Erythroblast (primary cell): ENCODE data around the gene NT5DC2.

Source experiments
- GATA1 ChIP-seq: IDR thresholded peaks from 2 replicates; pipeline ENCODE4 v1.6.1; 2011; ENCODE audit warnings: low read depth, mild to moderate bottlenecking, control low read depth, low read length, moderate library complexity
- POLR2A ChIP-seq: IDR thresholded peaks from 2 replicates; pipeline ENCODE4 v1.6.1; 2011; ENCODE audit warnings: mild to moderate bottlenecking, low read length

DNA sequence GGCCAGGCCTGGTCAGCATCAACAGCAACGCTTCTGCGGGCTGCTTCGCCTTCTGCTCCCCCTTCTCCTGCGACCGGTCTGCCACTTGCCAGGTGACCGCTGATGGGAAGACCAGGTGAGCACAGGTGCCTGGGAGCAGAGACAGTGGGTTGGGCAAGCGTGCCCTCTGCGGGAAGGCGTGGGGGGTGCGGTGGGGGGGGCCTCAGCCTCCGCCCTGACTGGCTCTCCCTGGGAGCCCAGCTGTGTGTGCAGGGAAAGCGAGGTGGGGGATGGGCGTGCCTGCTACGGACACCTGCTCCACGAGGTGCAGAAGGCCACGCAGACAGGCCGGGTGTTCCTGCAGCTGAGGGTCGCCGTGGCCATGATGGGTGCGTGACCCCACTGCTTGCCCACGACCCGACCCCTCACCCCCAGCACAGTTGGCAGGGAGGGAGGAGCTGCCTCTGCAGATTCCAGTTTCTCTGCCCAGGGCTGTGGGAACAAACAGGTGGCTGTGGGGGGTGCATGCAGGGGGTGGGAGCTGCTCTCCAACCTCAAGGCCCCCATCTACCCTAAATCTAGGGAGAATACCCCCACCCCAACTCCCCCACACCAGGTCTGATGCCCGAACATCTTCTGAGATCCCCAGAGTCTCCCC is 29.8 kb downstream of the NT5DC2 start:
- TF ChIP-seq POLR2A (no peak), GATA1 (no peak)
